GM08714 (cell line): ENCODE results near the gene RAN.
"Not testable (repeated sequence)": the region's sequence is repeated elsewhere in the genome, so short reads cannot be mapped to it uniquely, and the experiment has no call there.

Experiments
- H3K4me3 ChIP-seq: fragments of 200-500 bp; sonication (Bioruptor generic); 2 replicates; pipeline ENCODE4 v1.5.1; 2014; ENCODE audit warnings: mild to moderate bottlenecking, low read length, inconsistent platforms
- ZNF274 ChIP-seq: IDR thresholded peaks from 2 replicates; pipeline ENCODE4 v1.6.1; 2012; ENCODE audit warnings: mild to moderate bottlenecking, low read depth, low read length

The RAN gene

DNA sequence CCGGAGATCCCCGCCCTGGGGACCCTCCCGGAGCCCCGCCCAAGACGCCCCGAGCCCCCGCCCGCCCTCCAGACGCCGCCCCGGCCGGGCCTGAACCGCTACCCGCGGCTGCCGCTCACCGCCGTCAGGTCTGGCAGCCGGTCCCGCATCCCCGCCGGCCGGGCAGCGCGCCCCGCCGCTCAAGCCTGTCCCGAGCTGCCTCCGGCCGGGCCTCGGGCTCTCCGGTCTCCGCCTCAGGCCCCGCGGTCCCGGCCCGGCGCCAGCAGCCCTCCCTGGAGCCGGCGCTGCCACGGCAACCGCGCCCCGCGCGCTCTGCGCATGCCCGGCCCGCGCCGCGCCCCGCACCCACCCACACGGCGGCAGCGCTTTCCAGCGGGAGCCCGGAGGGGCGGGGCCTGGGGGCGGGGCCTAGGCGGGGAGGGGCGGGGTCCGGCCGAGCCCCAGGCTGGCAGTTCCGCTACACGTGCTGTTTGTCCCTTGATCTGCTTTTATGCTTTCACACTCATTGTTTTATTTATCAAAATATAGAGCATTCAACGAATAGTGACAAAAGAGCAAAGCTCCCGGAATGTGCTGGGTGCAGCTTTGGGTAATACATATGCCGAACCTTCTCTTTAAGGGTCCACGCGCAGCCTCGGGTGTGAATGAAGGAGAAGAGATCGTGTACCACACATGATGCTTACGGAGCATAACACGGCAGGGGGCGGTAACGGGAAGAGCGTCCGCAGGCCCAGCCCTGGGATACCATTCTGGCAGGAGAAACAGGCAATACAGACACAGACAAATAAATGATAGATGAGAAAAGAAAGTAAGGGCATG, 32.7 kb upstream of the RAN start, which contains the start of gene STX2:
Gene STX2 (minus strand): TSS at position 300 of the 819 bp plus-strand sequence. CDS start 151 bp downstream, at position 149.
- peak within 1 kb of the TSS; percentile 58 for H3K4me3 ChIP-seq
- TF ChIP-seq ZNF274: no peak

DNA sequence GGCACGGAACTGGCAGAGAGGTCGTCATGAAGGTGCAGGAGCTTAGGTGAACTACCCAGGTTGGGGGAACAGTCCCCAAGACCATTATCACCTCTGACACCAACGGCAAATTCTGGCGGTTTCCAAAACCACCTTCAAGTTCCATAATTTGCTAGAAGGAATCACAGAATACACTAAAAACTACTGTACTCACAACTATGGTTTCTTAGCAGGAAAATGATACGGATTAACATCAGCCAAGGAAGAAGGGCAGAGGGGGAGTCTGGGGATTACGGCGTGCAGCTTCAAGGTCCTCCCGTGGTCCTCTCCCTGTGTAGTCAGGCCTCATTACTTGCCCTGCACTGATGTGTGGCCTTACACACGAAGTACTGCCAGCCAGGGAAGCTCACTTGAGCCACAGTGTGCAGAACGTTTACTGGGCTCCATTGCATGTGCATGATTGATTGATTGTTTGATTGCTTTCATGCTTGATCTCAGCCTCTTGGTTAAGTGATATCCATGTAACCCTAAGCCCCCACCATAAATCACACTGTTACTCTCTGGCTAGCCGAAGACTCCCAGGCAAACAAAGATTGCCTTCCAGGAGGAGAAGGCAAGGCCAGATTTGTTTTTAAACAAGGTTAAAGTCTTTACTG, 32.0 kb upstream of the RAN start:
- TF ChIP-seq ZNF274: no peak
- H3K4me3 ChIP-seq: no peak overlapping the region; the same call in 1 of the 2 replicates

DNA sequence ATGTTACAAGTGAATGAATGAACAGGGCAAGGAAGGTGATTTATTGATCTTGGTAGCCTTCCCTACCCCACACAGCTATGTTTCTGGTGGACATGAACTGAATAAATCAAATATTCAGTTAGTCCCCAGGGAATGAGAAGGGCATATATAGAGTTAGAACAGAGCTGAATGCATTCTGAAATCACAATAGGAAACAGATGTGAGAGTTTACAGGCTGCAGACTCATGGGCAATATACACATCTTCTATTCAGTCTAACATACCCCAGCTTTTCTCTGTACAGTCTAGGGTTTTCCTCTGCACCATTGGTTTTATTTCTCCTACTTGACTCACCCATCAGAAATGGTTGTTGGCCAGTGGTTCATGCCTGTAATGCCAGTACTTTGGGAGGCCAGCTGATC, 25.5 kb upstream of the RAN start:
- TF ChIP-seq ZNF274: no peak
- no peak overlapping the region for H3K4me3 ChIP-seq

DNA sequence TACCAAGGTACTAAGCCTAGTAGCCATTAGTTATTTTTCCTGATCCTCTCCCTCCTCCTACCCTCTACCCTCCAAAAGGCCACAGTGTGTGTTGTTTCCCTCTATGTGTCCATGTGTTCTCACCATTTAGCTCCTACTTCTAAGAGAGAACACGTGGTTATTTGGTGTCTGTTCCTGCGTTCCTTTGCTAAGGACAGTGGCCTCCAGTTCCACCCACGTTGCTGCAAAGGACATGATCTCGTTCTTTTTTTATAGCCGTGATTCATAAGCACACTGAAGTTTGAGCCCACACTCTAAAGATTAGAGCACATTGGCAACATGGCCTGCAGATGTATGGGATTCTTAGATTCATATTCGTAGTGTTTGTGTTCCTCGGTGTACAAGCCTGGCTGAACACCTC, 24.8 kb upstream of the RAN start:
- H3K4me3 ChIP-seq: no peak overlapping the region
- no peak for TF ChIP-seq ZNF274

DNA sequence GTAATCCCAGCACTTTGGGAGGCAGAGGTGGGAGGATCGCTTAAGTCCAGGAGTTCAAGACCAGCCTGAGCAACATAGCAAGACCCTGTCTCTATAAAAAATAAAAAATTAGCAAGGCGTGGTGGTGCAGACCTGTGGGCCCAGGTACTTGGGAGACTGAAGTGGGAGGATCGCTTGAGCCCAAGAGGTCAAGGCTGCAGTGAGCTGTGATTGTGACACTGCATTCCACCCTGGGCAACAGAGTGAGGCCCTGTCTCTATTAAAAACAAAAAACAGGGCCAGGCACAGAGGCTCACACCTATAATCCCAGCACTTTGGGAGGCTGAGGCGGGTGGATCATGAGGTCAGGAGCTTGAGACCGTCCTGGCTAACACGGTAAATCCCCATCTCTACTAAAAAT, 23.8 kb upstream of the RAN start:
- not testable (repeated sequence) for H3K4me3 ChIP-seq

DNA sequence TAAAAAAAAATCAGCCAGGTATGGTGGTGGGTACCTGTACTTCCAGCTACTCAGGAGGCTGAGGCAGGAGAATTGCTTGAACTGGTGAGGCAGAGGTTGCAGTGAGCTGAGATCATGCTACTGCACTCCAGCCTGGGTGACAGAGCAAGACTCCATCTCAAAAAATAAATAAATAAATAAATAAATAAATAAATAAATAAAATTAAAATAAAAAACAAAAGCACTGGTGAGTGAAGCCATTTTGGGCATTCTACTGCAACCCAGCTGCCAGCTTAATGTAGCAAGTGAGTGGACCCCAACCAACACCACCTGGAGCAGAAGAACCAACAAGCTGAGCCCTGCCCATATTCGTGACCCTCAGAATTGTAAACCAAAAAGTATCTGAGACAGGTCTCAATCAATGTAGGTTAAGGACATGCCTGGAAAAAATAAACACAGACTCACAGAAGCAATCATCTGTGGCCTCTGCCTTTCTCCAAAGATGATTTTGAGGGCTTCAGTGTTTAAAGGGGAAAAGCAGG, 23.0 kb upstream of the RAN start:
- H3K4me3 ChIP-seq: not testable (repeated sequence)

DNA sequence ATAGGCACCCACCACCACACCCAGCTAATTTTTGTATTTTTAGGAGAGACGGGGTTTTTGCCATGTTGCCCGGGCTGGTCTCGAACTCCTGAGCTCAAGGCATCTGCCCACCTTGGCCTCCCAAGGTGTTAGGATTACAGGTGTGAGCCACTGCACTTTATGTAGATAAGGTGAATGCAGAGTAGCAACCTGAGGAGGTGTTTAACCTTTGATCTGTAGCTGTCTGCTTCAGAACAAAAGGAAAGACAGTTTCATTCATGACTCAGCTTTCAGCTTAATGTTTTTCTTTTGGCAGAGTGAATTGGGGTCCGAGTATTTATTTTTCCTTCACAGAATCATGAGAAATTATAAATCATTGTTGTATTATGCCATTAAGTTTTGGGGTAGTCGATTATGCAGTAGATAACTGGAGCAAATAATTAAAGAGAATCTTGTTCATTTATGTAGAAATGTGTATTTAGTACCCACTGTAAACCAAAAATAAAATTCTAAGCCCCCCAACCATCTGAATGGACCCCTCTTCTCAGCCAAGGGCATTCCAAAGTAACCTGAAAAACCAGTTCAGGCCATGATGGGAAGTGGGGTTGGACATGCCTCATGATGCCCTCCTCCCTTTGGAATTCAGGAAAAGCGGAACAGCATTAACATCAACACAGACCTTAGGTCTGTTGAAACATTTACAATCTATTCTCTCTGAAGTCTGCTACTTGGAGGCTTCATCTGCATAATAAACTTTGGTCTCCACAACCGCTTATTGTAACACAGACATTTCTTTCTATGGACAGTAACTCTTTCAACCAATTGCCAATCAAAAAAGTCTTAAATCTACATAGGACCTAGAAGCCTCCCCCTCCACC, 22.1 kb upstream of the RAN start:
- TF ChIP-seq ZNF274: no peak
- H3K4me3 ChIP-seq: no peak overlapping the region

DNA sequence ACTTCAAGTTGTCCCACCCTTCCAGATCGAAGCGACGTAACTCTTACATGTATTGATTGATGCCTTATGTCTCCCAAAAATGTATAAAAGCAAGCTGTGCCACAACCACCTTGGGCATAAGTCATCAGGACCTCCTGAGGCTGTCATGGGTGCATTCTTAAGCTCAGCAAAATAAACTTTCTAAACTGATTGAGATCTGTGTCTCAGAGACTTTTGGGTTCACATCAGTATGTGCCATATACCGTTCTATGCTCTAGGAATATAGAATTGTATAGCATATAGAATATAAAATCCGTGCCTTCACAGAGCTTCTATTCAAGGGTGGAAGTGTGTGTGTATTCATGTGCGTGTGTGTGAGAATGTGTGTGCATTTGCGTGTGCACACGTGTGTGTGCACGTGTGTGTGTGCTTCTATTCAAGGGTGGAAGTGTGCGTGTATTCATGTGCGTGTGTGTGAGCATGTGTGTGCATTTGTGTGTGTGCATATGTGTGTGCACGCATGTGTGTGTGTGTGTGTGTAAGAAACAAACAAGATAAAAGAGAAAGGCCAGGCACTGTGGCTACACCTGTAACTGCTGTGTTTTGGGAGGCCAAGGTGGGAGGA, 21.3 kb upstream of the RAN start:
- no peak for TF ChIP-seq ZNF274
- H3K4me3 ChIP-seq: no peak overlapping the region

DNA sequence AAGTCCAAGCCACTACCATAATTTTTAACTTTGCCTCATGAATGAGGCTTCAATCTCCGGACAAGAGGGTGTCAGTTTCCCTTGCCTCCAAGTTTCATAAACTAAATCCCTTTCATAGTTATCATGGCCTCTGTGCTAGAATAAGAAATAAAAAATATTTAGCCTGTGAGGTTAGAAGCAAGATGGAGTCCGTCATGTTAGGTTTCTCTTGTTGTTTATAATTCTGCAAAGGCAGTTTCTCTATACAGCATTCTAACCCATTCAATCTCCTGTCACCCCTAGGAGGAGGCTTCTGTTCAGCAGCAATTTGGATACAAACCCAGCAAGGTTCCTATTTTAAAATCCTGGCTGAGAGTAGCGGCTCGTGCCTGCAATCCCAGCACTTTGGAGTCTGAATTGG, 15.8 kb upstream of the RAN start:
- no peak overlapping the region for H3K4me3 ChIP-seq

DNA sequence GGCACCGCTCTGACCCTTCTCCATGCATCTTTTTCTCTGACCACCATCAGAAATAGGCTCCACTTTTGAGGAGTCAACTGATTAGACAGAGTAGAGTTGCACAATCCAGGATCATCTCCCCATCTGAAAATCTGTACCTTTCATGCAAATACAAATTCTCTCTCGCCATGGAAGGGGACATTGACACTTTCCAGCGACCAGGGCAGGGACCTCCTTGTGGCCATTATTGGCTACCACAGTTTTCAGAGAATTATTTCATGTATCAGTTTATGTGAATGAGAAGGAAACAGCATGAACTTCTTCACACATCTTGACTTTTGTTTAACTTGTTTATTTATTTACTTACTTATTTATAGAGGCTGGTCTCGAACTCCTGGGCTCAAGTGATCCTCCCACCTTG, 13.8 kb upstream of the RAN start:
- no peak for TF ChIP-seq ZNF274
- H3K4me3 ChIP-seq: no peak overlapping the region

More for the DNA sequence above, 15.8 kb upstream of the RAN start:
- no peak for TF ChIP-seq ZNF274

DNA sequence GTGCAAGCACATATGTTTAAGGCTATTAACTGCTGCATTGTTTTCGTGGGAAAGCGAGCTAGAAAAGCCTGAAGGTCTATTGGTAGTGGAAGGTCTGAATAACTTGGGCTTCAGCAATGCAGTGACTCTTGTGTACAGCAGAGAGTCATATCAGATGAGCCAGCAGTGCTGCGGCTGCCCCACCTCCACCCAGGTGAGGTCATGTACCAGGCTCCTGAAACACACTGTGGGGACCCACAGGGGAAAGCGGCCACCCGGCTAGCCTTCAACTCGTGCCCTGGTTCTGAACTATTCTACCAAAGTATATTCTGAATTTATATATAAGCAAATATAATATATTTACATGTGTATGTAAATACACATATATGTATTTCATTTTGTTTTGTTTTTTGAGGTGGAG, 12.7 kb upstream of the RAN start:
- TF ChIP-seq ZNF274: no peak
- H3K4me3 ChIP-seq: no peak overlapping the region

DNA sequence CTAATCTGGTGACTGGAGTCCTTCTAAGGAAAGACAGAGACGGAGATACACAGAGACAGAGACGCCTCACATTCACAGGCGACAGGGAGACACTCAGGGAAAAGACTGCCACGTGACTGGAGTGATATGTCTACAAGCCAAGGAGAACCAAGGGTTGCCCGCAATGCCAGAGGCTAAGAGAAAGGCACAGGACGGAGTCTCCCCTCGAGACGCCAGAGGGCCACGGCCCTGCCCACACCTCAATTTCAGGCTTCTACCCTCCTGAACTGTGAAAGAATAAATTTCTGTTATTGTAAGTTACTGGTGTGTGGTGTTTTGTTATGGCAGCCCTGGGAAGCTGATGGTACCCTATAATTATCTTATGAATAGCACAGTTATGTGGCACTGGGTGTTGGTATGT, 11.6 kb upstream of the RAN start:
- TF ChIP-seq ZNF274: no peak

DNA sequence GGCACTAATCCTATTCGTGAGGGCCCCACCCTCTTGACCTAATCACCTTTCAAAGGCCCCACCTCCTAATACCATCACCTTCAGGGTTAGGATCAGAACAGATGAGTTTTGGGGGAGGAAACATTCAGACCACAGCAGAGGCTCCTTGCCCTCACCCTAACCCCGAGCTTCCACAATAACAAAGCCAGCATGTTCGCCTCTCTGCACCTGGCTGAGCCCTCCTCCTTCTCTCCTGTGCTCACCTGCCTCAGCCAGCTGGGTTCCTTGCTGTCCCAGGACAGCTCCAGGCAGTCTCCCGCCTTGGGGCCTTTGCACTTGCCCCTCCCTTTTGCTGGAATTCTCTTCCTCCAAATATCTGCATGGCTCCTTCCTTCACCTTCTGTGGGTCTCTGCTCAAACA, 9.7 kb upstream of the RAN start:
- no peak overlapping the region for H3K4me3 ChIP-seq
- TF ChIP-seq ZNF274: no peak

More for the DNA sequence above, 11.6 kb upstream of the RAN start:
- H3K4me3 ChIP-seq: no peak overlapping the region

DNA sequence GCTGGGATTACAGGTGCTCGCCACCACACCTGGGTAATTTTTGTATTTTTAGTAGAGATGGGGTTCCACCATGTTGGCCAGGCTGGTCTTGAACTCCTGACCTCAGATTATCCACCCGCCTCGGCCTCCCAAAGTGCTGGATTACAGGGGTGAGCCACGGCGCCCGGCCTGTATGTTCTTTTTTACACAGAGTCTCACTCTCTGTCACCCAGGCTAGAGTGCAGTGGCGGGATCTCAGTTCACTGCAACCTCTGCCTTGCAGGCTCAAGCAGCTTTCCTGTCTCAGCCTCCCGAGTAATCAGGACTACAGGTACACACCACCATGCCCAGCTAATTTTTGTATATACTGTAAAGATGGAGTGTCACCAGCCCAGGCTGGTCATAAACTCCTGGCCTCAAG, 9.1 kb upstream of the RAN start:
- H3K4me3 ChIP-seq: not testable (repeated sequence)

DNA sequence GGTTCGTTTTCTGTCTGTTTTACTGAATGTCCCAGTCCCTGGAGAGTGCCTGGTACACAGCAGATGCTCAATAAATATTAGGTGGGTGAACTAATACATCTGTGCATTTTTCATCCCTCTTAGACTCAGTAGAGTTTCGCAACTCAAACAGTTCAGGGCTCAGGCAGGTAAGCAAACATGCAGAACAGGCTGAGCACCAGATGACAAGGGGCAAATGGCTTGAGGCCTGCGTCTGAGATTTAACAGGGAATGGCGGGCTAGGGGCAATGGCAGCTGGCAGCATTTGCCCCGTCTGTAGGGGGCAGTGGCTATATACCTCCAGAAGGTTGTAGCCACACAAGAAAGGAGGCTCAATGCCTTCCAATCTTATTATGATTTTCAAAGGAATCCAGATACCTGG, 8.6 kb upstream of the RAN start:
- no peak for TF ChIP-seq ZNF274
- no peak overlapping the region for H3K4me3 ChIP-seq
